NCI-H1436 treated with DMSO at 0.1 percent for 48 hours (cell line): ENCODE results near the gene CHDH.

Experiments
- DNase-seq: peaks from one replicate; lab custom pipeline; 2025; lab: John Stamatoyannopoulos, UW

CHDH gene

DNA sequence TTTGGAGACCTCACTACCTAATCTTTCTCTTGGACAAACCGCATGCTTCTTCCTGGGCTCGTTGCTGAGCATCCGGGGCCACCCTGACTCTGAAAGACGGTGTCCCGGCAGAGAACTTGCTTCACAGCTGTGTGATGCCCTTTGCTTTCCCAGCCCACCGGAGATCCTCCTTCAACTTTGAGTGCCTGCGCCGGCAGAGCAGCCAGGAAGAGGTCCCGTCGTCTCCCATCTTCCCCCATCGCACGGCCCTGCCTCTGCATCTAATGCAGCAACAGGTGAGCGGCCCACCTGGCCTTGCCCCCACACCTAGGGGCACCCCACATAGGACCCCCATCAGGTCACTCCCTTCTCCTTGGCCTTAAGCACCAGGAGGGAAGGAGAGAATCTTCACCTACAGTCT is 37.7 kb downstream of the CHDH start:
- no peak for DNase-seq

DNA sequence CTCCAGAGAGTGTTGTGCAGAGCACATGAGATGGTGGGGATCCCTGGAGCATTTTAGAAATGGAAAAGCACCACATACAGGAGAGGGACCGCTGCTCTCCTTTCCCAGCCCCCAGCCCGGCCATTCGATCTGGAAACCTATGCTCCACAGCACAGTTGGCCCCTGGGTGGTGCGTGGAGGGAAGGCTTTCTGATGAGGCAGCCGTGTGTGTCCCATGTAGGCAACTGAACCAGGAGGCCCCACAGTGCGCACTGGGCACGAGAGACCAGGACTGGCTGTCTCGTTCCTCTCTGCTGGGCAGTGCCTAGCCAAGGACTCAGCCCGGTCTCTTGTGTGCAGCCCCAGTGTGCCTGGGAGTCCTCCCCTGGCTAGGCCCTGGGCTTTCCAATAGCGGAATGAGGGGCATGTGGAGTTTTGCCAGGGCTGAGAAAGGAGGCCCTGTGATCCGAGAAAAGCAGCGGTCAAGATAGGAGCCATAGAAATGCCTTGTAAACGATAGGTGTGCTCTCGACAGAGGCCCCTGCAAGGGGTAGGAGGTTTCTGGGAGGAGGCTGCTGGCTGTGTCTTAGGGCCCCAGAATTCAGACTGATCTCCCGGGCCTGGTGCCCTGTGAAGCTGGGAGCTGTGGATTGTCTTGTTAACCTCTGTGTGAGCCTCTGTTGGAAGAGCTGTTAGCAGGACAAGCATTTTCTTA is 39.0 kb downstream of the CHDH start:
- no peak for DNase-seq

DNA sequence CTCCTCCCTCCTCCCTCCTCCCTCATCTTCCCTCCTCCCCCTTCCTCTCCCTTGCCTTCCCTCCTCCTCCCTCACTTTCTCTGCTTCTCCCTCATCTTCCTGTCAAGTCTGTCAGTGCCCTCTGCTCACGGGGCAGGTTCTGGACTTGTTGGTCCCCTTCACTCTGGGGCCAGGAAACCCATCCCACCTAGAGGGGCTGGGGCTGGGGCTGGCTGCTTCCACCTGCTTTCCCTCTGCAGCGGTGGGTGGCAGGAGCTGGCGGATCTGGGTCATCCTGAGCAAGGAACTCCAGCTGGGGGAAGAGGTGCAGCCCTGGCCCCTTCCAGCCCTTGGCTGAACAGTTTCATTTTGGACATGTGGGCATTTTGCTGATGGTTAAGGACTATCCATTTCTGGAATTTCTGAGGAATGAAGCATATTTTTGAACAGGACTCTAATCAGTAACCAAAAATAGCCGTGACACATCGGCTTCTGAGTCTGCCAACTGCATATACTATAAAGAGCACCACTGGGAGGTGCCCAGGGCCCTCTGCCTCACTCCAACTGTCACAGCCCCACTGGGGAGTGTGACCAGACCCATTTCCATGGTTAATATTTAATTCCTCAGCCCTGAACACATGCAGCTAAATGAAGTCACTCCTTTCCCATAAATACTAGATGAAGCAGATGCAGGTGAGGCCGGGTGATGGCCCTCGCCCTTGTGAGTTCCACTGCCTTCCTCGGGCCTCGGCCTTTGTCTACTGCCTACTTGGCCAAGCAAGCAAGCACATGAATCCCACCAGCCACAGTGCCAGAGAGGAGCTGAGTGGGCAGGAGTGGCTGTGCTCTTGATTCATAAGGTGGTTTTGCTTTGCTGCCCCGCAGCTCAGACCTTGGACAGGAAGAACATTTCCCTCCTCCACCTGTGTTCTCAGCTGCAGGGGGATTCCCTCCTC is 39.8 kb downstream of the CHDH start:
- DNase-seq = no peak

DNA sequence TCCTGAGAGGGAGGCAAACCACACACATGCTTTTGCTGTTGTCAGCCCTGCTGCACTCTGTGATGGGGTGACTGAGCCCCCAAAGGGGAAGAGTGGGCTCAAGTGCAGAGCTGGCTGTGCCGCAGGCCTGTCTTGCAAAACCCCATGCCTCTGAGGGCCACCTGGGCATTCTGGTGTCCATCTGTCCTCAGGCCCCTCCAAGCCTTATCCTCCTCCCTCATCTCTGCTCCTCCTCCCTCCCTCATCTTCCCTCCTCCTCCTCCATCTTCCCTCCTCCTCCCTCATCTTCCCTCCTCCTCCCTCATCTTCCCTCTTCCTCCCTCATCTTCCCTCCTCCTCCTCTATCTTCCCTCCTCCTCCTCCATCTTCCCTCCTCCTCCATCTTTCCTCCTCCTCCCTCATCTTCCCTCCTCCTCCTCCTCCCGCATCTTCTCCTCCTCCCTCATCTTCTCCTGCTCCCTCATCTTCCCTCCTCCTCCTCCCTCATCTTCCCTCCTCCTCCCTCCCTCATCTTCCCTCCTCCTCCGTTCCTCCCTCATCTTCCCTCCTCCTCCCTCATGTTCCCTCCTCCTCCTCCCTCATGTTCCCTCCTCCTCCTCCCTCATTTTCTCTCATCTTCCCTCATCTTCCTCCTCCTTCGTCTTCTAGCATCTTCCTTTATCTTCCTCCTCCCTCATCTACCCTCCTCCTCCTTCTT is 40.6 kb downstream of the CHDH start:
- no peak for DNase-seq

- DNase-seq = no peak
These were observed 41.3 kb downstream of the CHDH start for GRCh38 chr3:53804697-53805462.

- no peak for DNase-seq
These were observed 42.2 kb downstream of the CHDH start for GRCh38 chr3:53803816-53804695.

GRCh38 chr3:53803124-53803815 is 42.9 kb downstream of the CHDH start:
- no peak for DNase-seq

GRCh38 chr3:53802256-53802880 is 43.9 kb downstream of the CHDH start:
- DNase-seq = no peak

- DNase-seq = no peak
These were observed 44.9 kb downstream of the CHDH start for GRCh38 chr3:53801319-53801718.

GRCh38 chr3:53800041-53800906 is 45.9 kb downstream of the CHDH start:
- DNase-seq = no peak

DNA sequence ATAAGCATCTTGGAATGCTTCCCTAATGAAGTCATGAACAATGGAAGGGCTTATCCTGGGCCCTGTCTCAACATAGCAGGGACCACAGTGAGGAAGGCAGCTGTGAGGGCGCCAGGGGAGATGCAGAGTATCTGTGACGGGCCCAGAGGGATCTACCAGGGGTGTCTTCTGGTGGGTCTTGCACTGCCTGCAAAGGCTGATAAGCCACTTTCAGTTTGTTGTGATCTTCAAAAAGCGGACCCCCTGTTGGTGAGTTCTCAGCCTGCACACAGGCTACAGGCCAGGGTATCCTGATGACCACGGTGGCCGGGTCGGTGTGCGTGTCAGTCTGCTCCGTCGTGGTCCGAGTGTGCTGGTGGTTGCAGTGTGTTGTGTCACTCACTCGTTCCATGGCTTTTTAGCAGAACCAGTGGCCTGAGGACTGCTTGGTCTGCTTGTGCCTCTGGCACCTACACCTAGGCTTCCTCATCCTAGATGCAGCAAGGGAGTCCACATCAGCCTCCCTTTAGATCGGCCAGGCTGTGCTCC is 46.8 kb downstream of the CHDH start:
- DNase-seq = no peak

GRCh38 chr3:53798144-53798543 is 48.1 kb downstream of the CHDH start:
- DNase-seq = no peak

DNA sequence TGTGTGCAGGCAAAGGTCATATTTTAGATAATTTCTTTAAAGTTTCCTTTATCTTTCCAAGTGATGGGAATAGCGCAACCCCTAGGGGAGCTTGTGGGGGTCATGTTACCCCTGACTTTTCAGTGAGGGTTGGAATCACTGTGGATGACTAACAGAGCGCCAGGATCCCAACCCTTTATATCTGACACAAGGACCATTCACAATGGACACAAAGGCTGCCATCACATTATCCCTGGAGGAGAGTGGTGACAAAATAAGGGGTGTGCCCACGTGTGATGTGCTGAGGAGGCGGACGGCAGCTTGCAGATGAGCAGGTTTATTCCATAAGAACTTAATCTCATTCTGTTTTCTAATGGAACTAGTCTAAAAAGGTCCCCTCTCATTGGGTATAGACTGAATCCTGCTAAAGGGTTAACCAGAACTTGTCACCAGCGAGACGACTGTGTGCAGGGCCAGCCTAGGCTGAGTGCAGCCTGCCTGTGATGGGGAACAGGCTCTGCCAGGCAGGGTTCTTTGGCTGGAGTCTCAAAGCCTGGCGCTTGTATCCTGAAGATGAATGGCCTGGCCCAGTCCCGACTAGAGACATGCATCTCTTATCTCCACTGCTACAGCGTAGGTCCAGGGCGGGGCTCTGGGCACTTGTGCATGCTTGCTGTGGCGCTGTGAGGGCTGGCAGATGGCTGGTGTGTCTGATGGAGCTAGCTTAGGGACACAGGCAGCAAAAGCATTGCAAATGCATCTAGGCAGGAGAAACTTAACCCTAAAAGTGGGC is 50.2 kb downstream of the CHDH start:
- no peak for DNase-seq

DNA sequence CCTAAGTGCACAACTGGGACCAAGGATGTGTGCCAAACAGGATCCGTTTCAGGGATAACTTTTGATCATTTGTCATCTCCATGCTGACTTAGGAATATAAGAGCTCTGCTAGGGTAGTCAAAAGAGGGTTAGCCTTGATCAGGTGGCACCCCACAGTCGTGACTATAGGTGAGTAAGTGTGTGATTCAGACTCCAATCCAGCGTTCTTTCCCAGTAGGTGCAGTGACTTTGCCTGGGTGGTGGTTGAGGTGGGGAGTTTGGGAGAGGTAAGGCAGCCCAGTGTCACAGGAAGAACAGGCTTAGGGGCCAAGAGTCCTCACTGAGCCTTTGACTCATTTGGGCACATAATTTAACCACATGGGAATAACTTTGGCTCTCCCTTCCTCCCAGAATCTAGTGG is 51.0 kb downstream of the CHDH start:
- no peak for DNase-seq

DNA sequence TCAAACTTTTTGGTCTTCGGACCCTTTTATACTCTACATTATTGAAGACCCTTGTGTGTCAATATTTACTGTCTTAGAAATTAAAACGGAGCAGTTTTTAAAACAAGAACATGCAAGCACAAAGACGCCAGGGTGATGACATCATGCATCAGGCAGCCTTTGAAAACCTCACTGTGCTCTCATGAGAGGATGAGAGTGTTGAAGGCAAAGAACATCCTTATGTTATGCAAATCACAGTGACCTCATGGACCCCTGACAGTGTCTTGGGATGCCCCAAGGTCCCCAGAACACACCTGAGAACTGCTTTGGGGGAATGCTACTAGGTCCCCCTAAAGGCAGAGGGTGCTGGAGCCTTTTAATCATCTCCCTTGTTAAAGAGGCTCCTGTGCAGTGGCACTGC is 51.6 kb downstream of the CHDH start:
- DNase-seq = no peak

DNA sequence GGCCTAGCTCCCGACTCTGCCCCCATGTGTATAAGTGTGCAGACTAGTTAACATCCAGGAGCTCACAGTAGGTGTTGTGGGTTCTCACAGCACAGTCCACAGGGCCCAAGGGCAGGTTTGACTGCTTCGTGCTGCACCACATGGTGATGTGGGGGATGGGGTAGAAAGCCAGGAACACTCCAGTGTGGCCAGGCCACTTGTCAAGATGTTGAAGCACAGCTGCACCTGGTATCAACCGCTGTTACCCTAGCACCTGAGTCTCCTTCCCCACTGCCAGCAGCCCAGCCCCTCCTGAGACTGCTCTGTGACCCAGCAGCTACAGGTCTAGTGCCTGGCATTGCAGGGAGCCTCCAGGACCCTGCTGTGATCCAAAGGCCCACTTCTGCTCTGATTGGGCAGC is 53.4 kb downstream of the CHDH start:
- DNase-seq = no peak

DNA sequence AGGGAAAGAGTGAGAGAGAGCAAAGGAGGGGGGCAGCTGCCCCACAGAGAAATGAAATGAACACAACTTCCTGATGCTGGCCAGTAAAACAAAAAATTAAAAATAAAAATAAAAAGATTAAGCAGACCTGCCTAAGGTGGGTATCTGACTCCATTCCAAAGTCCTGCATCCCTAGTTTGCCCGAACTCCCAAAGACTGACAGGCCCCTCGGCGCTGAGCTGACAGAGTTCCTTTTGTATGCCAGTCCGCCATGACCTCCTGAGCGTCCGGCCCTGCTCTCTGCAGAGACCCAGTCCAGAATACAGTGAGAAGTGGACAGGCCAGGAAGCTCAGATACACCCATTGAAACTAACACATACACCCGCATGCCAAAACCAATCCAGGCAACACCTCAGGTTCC is 54.9 kb downstream of the CHDH start:
- DNase-seq = no peak

DNA sequence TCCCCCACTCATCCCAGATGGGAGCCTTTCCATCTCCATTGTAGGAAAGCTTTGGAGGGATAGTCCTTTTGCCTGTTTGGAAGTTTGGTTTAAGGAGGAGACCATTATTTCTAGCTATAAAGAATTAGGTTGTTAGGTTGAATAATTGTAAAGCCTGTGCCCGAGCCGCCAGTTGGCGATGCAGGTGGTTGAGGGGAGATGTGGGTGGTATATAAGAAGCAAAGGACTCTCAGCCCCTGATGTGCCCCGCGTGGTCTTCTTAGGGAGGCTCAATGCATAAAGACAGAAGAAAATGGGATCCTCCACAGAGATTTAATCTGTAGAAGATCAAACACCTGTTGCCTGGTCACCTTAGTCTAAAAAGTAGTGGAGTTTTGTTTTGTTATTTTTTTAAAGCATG is 55.7 kb downstream of the CHDH start:
- DNase-seq = no peak
